ENCODE results near the gene FOSL2. TPM values are rescaled to one million over a fixed set of nuclear protein-coding genes. Genes with fewer than 3 reads are reported as not detected.

Gene FOSL2
- total and polyA plus RNA-seq, 2 donors (not counting 1 experiment from before 2014, with no cell fraction given) = 2.5 to 37.7 TPM

- Histone ChIP-seq H3K4me3 (ENCODE audit: control extremely low read depth in 1 of 5, extremely low read depth in 1 of 5, insufficient read depth in 1 of 5, low read depth in 2 of 5, low read length in 4 of 5) (no peak overlapping the region), H3K27ac (ENCODE audit: low read length in 2 of 2) (no peak overlapping the region), H4K20me1 (ENCODE audit: control insufficient read depth, insufficient read depth, low read length, poor library complexity, severe bottlenecking) (no peaks in the 10 kb centered on the region), H3K4me1 (ENCODE audit: control insufficient read depth in 2 of 2, insufficient read depth in 2 of 2, low read length in 2 of 2) (no peaks in the 10 kb centered on the region), H3K79me2 (ENCODE audit: control insufficient read depth, insufficient read depth, low read length) (no peaks in the 10 kb centered on the region), H2AFZ (ENCODE audit: insufficient read depth, low read depth, low read length, poor library complexity, severe bottlenecking) (no peak overlapping the region), H3K4me2 (replicated peaks; ENCODE audit: low read depth, low read length, poor library complexity, severe bottlenecking) (no peak overlapping the region), H3K9me3 (ENCODE audit: control extremely low read depth in 1 of 3, control insufficient read depth in 2 of 3, insufficient read depth in 1 of 3, low read length in 2 of 3) (no peaks in the 10 kb centered on the region), H3K9ac (ENCODE audit: low read length) (no peak overlapping the region), H3K36me3 (replicated peaks in 1 of 2; ENCODE audit: control extremely low read depth in 1 of 2, control insufficient read depth in 1 of 2, extremely low read depth in 1 of 2, insufficient read depth in 2 of 2, low read length in 1 of 2) (no peaks in the 10 kb centered on the region), H3K27me3 (replicated peaks in 1 of 4; ENCODE audit: control extremely low read depth in 1 of 4, control insufficient read depth in 3 of 4, insufficient read depth in 4 of 4, low read length in 3 of 4) (peaks cover 0 to 2% (median 0%) of the 10 kb centered on the region in 4 experiments)
- no peaks in the 10 kb centered on the region for H3K9me3 Mint-ChIP-seq (ENCODE audit: insufficient read depth)
- H3K27ac Mint-ChIP-seq = no peak overlapping the region
- ATAC-seq (ENCODE audit: low read depth) (no peak), DNase-seq (no peak)
- ChIA-PET POLR2A (no interaction called here), CTCF (no interaction called here)
- H3K4me3 Mint-ChIP-seq = no peak overlapping the region
- 95% methylated on average over 12 of the region's 15 CpGs for WGBS (ENCODE audit: insufficient coverage)
- TF ChIP-seq EZH2 (IDR thresholded peaks at IDR 0.05; ENCODE audit: borderline replicate concordance, insufficient read depth, low read depth, low read length, poor library complexity, severe bottlenecking) (no peak), CTCF (IDR thresholded peaks at IDR 0.05) (no peak)
- H3K4me1 Mint-ChIP-seq = no peaks in the 10 kb centered on the region
- H3K27me3 Mint-ChIP-seq = peaks cover 3% of the 10 kb centered on the region
- intact Hi-C loops (cut with micrococcal nuclease) = no loop called here
These were observed 58.4 kb downstream of the FOSL2 start for GRCh38 chr2:28450901-28451565.

GRCh38 chr2:28451793-28452533, 59.3 kb downstream of the FOSL2 start:
- Histone ChIP-seq H3K4me1 (ENCODE audit: control insufficient read depth in 2 of 2, insufficient read depth in 2 of 2, low read length in 2 of 2) (no peaks in the 10 kb centered on the region), H3K9me3 (ENCODE audit: control extremely low read depth in 1 of 3, control insufficient read depth in 2 of 3, insufficient read depth in 1 of 3, low read length in 2 of 3) (no peaks in the 10 kb centered on the region), H3K4me2 (replicated peaks; ENCODE audit: low read depth, low read length, poor library complexity, severe bottlenecking) (no peak overlapping the region), H4K20me1 (ENCODE audit: control insufficient read depth, insufficient read depth, low read length, poor library complexity, severe bottlenecking) (no peaks in the 10 kb centered on the region), H3K27ac (ENCODE audit: low read length in 2 of 2) (no peak overlapping the region), H3K4me3 (ENCODE audit: control extremely low read depth in 1 of 5, extremely low read depth in 1 of 5, insufficient read depth in 1 of 5, low read depth in 2 of 5, low read length in 4 of 5) (no peak overlapping the region), H3K9ac (ENCODE audit: low read length) (no peak overlapping the region), H3K27me3 (replicated peaks in 1 of 4; ENCODE audit: control extremely low read depth in 1 of 4, control insufficient read depth in 3 of 4, insufficient read depth in 4 of 4, low read length in 3 of 4) (peaks cover 0 to 2% (median 0%) of the 10 kb centered on the region in 4 experiments), H3K36me3 (replicated peaks in 1 of 2; ENCODE audit: control extremely low read depth in 1 of 2, control insufficient read depth in 1 of 2, extremely low read depth in 1 of 2, insufficient read depth in 2 of 2, low read length in 1 of 2) (no peaks in the 10 kb centered on the region), H3K79me2 (ENCODE audit: control insufficient read depth, insufficient read depth, low read length) (no peaks in the 10 kb centered on the region), H2AFZ (ENCODE audit: insufficient read depth, low read depth, low read length, poor library complexity, severe bottlenecking) (no peak overlapping the region)
- TF ChIP-seq EZH2 (IDR thresholded peaks at IDR 0.05; ENCODE audit: borderline replicate concordance, insufficient read depth, low read depth, low read length, poor library complexity, severe bottlenecking) = no peak
- no peak for TF ChIP-seq CTCF (IDR thresholded peaks at IDR 0.05)
- Mint-ChIP-seq H3K4me3 (no peak overlapping the region), H3K9me3 (ENCODE audit: insufficient read depth) (no peaks in the 10 kb centered on the region), H3K4me1 (no peaks in the 10 kb centered on the region), H3K27ac (no peak overlapping the region), H3K27me3 (peaks cover 3% of the 10 kb centered on the region)
- intact Hi-C loops (cut with micrococcal nuclease) = loop anchor here (1.0 kb wide), 1 partner anchor 749 kb away; no protein-coding TSS in a partner anchor
- 89% methylated on average over 14 of the region's 19 CpGs for WGBS (ENCODE audit: insufficient coverage)
- ChIA-PET POLR2A (no interaction called here), CTCF (interaction anchor here (1.1 to 3.3 kb wide), 6 partner anchors 11 to 769 kb away, joined by 4 to 19 read pairs (median 8); no protein-coding TSS in a partner anchor)
- no peak for DNase-seq
- no peak for ATAC-seq (ENCODE audit: low read depth)
